Erythroblast (primary cell): ENCODE data around the gene TBCB.
"Not testable (repeated sequence)": the region's sequence is repeated elsewhere in the genome, so short reads cannot be mapped to it uniquely, and the experiment has no call there.

ENCODE experiments used
- DNase-seq, 2 experiments: peaks; one replicate each; lab custom pipeline; 2025; lab: John Stamatoyannopoulos, UW
- GATA1 ChIP-seq: IDR thresholded peaks from 2 replicates; pipeline ENCODE4 v1.6.1; 2011; ENCODE audit warnings: low read depth, mild to moderate bottlenecking, control low read depth, low read length, moderate library complexity
- POLR2A ChIP-seq: IDR thresholded peaks from 2 replicates; pipeline ENCODE4 v1.6.1; 2011; ENCODE audit warnings: mild to moderate bottlenecking, low read length

Gene TBCB

GRCh38 chr19:36115453-36116343 is at the start of gene TBCB:
TSS of gene TBCB (plus strand) at chr19:36115468. CDS start at chr19:36115561, 93 bp downstream.
- TF ChIP-seq GATA1 (no peak), POLR2A (no peak)
- DNase-seq, result no peak

- no peak for TF ChIP-seq POLR2A
- no peak for DNase-seq
Observed at GRCh38 chr19:36067681-36068080, 47.6 kb upstream of the TBCB start.

GRCh38 chr19:36068810-36069499 is 46.3 kb upstream of the TBCB start:
- not testable (repeated sequence) for DNase-seq

- no peak for TF ChIP-seq GATA1
Observed at GRCh38 chr19:36072081-36072480, 43.2 kb upstream of the TBCB start.

GRCh38 chr19:36073121-36073876 is 42.0 kb upstream of the TBCB start:
- TF ChIP-seq POLR2A, result no peak
- no peak for TF ChIP-seq GATA1
- DNase-seq, result no peak

More at GRCh38 chr19:36072081-36072480, 43.2 kb upstream of the TBCB start:
- no peak for DNase-seq

- no peak for TF ChIP-seq GATA1
- no peak for TF ChIP-seq POLR2A
- no peak for DNase-seq
Observed at GRCh38 chr19:36079389-36079945, 35.8 kb upstream of the TBCB start.

- no peak for TF ChIP-seq POLR2A
- no peak for TF ChIP-seq GATA1
Observed at GRCh38 chr19:36081385-36081784, 33.9 kb upstream of the TBCB start.

GRCh38 chr19:36081894-36082293 is 33.4 kb upstream of the TBCB start:
- DNase-seq, result no peak

More at GRCh38 chr19:36081385-36081784, 33.9 kb upstream of the TBCB start:
- no peak for DNase-seq

GRCh38 chr19:36082916-36083315 is 32.4 kb upstream of the TBCB start:
- TF ChIP-seq GATA1 (no peak), POLR2A (no peak)
- no peak for DNase-seq

More at GRCh38 chr19:36081894-36082293, 33.4 kb upstream of the TBCB start:
- no peak for TF ChIP-seq GATA1

GRCh38 chr19:36084231-36085009 is 30.8 kb upstream of the TBCB start:
- DNase-seq, result no peak
- TF ChIP-seq GATA1 (no peak), POLR2A (no peak)

- DNase-seq, result no peak
- TF ChIP-seq POLR2A (no peak), GATA1 (no peak)
Observed at GRCh38 chr19:36086326-36086725, 28.9 kb upstream of the TBCB start.

GRCh38 chr19:36089847-36090246 is 25.4 kb upstream of the TBCB start:
- TF ChIP-seq POLR2A (no peak), GATA1 (no peak)

GRCh38 chr19:36090910-36091695 is 24.2 kb upstream of the TBCB start:
- no peak for TF ChIP-seq POLR2A
- no peak for TF ChIP-seq GATA1
- no peak for DNase-seq

More at GRCh38 chr19:36089847-36090246, 25.4 kb upstream of the TBCB start:
- DNase-seq, result no peak
